Measurements from ENCODE around the gene FAM72D.
"Not testable (repeated sequence)": the region's sequence is repeated elsewhere in the genome, so short reads cannot be mapped to it uniquely, and the experiment has no call there.

FAM72D gene

DNA sequence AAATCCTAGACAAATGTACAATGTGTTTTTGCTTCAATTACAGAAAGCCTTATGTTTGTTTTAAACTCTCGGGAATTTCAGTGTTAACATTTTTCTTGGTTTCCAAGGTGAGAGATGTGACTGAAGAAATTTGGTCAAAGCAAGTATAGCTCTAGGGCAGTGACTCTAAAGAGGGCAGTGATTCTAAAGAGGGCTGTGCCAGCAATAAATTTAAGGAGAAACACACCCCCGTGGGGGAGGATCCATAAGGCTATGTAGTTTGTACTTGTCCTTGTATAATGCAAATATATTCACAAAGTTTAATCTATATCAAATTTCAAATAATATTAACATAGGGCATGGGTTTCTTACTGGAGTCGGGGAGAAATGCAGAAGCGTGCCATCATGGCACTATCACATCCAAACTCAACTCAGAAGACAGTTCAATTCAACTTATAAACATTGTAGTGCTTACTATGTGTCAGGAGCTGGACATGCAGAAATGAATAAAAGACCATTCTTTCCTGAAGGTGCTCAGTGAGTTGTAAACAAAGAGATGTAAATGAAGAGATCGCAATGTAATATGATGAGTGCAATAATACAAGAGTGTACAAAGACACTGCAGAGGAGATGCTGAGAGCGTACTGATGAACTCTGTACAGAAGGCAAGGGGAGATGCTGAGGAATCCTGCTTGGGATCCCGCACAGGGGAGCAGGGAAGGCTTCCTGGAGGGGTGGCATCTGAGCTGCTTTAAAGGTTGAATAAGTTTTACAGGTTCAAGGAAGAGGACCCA is 13.1 kb upstream of the FAM72D start:
- not testable (repeated sequence) for DNase-seq (ENCODE audit: low read depth)

DNA sequence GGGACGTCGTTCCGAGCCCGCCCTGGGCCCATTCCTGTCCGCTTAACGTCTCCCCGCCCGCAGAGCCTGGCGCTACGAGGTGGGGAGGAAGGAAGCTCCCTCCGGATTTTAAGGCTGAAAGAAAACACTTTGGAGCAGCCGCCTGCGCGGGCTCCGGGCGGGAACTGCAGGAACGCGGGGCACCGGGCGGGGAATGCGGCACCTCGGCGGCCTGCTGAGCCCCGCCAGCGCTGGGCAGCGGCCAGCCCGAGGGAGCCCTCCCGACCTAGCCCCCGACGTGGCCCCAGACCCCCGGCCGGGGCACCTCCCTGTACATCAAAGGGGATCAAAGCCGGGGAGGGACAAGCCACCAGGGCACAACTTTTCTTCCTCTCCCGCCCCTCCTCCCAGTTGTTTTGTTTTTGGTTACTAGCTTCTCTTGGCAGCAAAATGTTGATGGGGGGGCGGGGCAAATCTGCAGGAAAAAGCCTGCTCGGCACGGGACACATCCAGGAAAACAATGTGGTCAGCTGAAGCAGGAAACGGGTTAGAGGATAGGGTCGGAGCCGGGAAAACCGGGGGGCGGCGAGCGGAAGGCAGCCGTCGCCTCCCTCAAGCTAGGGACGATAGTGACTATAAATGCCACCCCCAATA is 2.1 kb upstream of the FAM72D start:
- DNase-seq (ENCODE audit: low read depth) = not testable (repeated sequence)

DNA sequence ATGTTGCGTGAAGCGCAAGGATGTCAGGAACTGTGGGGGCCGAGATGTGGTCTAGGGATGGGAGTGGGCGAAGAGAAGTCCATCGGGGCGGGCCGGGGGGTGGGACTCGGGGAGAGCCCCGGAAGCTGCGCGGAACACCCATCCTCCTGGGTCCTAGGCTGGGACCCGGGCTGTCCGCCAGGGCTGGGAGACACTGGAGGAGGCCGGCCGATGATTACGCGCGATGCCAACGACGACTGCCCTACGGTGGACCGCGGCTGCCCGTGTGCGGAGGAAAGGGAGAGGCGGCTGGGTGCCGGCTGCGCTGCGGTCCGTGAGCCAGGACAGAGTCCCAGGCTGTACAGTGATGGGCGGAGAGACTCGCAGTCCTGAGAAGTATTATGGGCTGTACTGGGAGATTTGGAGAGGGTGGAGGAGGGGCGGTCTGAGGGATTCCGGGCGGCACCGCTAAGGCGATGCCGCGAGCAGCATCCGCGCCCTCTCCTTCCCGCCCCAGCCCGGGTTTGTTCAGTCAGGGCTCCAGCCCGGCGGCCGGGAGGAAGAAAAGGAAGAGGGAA is 1.0 kb upstream of the FAM72D start:
- DNase-seq (ENCODE audit: low read depth) = not testable (repeated sequence)

DNA sequence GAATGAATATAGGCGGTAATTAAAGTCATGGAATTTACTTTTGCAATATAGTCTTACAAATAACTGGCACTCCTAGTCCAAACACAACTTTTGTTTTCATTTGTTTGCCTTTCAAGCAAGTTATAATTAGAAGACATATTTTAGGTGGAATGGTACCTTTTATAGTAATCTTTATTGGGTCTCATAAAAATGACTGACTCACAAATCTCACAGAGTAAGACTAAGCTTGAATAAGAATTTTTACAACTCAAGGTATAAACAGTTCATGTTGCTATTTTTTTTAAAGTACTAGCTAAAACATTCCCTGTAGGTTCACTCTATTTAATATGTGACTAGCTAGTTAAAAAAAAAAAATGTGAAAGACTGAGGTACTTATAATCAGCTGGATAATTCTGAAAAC is 6.0 kb downstream of the FAM72D start:
- DNase-seq (ENCODE audit: low read depth) = not testable (repeated sequence)

DNA sequence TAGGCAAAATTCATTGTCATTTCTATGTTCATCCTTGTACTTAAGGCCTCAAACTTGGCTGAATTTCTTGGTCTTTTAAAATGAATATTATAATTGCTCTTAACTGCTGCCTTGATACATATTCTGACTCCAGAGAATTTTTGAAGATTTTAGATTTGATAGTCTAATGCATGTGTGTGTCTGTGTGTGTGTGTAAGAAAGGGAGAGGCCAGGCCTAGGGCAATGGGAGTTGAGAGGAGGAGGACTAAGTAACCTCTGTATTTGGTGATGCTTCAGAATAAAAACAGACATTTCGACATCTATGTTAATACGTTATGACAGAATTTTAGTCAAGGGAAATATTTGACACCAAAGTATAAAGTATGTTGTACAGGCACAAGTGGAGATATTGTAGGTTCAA is 7.5 kb downstream of the FAM72D start:
- DNase-seq (ENCODE audit: low read depth) = not testable (repeated sequence)

DNA sequence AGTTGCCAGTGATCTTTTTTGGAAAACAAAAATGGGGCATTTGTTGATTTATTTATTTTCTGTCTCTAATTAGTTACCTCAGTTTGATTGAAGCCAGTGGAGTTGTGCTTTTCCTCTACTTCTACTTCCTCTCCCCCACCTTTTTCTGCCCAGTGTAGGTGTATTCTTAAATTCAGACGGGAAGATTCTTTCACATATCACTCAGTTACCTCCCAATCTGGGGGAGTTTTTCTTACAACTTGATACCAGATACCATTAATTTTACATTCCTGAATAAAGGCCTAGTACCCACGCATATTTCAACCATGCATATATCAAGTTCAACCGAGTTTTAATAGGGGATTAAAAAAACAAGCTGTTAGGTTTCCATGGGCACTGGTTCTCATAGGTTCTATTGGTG is 15.9 kb downstream of the FAM72D start:
- DNase-seq (ENCODE audit: low read depth) = not testable (repeated sequence)

DNA sequence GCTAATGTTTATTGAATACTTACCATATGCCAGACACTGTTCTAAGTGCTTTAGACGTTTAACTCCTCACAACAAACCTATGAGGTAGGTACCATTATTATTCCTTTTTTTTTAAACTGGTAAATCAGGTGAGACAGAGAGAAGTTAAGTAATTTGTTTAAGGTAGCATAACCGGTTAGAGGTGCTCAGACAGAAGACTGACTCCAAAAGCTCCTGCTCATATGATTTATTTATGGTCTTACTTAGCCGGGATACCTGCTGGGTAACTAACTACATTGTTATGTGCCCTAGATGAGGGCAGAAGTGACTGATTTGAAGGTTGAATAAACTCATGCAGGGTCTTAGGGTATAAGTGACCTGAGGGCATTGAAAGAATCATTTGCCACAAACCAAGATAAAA is 16.9 kb downstream of the FAM72D start:
- DNase-seq (ENCODE audit: low read depth) = not testable (repeated sequence)

DNA sequence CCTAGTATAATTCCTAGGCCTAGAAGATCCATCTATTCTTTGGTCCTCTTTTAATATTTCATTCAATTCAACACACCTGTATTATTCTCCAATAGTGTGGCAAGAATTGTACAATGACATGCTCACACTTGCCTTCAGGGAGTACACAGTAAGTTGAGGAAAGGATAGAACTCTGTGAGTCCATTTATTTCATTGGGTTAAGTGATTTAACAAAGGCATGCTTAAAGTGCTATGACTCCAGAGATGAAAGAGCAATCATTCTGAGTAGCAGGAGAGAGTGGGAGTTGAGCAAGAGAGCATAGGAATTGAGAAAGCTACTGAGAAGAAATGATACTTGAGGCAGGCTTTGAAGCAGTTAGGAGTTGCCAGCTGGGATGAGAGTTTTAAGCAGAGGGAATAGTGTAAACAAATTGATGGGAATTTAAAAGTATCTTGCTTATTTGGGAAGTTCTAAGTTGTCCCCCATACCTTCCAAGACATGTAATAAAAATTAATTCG is 18.8 kb downstream of the FAM72D start:
- DNase-seq (ENCODE audit: low read depth) = not testable (repeated sequence)

DNA sequence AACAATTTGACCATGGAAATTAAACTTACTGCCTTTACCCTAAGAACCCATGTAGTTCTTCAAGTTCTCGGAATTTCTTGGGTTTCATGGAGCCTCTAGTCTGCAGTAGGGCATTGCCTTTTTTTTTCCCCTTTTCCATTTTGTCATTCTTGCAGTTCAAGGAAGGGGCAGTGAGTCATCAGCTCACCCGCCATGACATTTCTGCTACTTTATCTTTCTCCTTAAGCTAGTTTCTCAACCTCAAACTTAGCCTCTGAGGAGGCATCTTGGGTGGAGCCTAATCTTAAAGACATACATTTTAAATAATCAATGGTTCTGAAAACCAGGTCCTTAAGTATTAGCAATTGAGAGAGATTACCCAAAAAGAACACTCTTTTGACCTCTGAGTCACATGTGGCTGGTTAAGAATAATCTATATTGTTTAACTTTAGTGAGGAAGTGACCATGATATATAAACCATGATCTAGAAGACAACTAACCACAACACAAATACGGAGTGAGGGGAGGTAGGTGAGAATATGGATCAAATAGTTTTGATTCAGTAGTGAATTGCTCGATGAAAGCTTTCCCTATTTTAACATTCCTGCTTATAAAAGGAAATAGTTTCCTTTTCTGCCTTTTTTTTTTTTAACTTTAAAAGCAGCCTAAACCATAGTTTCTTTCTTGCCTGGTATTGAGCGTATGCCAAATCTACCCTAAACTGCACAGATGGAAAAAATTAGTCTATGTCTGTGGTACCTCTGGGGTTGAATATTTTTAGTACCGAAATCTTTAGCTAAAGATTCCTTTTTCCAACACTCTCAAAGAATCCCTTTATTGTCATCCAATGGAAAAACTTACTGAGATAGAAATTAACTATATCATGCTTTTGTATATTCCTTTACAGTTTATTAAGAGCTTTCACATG is 20.1 kb downstream of the FAM72D start:
- not testable (repeated sequence) for DNase-seq (ENCODE audit: low read depth)

DNA sequence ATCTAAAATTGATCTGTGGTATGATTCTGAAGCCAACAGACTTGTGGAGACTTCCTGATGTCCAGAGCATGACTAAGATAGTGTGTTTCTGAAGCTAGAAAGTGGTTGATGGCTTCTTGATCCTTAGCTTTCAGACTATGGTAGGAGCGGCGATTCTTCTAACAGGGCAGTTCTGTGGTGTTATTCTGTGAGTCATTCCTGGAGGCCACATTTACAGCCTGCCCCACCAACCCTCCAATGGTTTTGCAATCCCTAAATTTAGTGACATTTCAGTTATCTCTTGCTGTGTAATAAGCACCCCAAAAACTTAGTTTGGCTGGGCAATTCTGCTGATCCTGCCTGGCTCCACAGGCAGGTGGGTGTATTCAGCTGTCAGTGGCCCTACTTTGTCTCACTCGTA is 24.1 kb downstream of the FAM72D start:
- DNase-seq (ENCODE audit: low read depth) = not testable (repeated sequence)

DNA sequence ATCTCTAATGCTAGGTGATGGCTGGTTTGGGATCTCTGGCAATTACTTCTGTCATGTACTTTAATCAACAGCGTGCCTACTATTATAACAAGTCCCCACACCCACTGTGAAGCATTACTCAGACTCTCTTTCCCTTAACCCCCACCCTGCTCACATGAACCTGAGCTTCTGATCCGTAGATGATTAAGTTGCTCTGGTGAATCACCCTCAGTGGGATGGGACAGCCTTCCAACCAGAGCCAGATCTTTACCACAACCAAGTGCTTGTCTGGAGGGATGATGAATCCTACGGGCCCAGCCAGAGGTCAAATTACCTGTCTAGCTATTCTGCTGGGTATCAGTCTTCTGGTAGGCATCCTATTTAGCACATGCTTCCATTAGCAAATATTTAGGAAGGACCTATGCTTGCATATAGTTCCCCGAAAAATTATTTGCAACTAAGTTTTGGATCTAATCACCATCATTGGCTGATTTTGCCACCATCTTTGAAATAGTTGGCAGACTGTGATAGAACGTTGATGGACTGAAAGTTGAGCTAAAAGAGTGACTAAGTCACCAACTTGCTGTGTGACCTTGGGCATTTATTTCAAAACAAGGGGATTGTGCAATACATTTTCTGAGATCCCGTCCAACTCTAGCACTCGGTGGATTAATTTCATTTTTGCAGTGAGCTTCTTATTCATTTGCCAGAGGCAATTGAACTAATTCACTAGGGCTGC is 26.7 kb downstream of the FAM72D start:
- DNase-seq (ENCODE audit: low read depth) = not testable (repeated sequence)

DNA sequence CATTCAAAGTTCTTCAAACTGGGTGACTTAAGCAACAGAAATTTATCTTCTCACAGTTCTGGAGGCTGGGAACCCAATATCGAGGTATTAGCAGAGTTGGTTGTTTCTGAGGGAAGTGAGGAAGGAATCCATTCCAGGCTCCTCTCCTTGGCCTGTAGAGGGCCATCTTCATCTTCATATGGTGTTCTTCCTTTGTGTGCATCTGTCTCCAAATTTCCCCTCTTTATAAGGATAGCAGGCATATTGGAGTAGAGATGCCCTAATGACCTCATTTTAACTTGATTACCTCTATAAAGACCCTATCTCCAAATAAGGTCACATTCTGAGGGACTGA is 27.3 kb downstream of the FAM72D start:
- not testable (repeated sequence) for DNase-seq (ENCODE audit: low read depth)

DNA sequence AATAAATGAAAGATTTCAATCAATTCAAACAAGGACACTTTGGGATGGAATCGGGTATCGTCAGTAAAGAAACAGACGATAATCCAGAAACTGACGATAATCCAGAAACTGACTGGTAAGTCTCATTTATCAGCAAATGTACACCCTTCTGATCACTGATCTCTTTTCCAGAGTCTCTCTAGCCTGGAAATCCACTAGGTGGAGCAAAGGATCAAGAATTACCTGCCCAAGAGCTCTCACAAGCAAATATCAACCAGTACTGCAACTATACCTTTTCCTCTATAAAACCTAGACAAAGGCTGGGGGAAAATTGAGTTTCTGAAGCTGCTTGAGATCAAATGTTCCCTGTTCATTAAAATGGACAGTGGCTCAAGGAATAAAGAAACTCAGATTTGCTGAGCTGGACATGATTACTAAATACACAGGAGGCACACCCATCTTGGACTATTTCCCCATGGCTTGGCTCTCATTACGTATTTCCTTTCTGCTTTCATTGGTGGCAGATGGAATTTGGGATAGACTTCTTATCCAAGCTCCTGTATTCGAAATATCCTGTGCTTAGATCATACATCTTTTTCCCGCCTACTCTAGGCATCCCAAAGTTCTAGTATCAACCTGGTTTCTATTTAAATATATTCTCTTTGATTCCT is 28.3 kb downstream of the FAM72D start:
- DNase-seq (ENCODE audit: low read depth) = not testable (repeated sequence)

DNA sequence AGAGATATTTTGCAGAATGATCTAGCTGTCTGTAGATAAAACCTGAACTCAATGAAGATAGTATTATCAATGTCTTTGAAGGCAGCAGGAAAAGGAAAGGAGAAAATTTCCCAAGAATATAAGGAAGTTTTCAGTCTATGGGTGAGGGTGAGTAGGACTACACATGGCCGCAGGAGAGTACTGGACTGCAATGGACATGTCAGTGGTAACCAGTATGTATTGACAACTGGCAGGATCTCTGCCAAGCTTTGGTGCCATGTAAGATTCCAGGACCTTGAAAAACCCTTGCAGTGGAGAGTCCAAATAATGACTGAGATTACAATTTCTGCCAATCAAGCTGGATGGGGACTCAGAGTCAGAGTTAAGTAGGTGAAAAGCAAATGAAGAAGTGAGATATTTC is 29.3 kb downstream of the FAM72D start:
- DNase-seq (ENCODE audit: low read depth) = not testable (repeated sequence)

DNA sequence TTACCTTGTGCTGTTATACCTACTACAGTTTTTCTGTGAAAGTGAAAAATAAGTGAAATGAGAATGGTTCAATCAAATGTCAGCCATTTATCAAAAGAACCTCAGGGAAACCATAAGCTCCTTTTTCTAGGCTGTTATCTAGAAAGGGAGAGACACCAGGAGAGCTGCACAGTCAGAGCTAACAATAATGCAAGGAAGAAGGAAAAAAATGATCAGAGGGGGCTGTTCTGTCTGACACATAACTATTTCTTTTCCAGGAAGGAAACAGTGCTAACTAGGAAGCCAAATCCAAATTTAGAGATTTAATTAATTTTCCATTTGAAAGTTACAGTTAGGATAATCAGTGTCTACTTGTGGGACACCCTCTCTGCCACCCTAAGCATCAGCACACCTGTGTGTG is 31.4 kb downstream of the FAM72D start:
- not testable (repeated sequence) for DNase-seq (ENCODE audit: low read depth)

DNA sequence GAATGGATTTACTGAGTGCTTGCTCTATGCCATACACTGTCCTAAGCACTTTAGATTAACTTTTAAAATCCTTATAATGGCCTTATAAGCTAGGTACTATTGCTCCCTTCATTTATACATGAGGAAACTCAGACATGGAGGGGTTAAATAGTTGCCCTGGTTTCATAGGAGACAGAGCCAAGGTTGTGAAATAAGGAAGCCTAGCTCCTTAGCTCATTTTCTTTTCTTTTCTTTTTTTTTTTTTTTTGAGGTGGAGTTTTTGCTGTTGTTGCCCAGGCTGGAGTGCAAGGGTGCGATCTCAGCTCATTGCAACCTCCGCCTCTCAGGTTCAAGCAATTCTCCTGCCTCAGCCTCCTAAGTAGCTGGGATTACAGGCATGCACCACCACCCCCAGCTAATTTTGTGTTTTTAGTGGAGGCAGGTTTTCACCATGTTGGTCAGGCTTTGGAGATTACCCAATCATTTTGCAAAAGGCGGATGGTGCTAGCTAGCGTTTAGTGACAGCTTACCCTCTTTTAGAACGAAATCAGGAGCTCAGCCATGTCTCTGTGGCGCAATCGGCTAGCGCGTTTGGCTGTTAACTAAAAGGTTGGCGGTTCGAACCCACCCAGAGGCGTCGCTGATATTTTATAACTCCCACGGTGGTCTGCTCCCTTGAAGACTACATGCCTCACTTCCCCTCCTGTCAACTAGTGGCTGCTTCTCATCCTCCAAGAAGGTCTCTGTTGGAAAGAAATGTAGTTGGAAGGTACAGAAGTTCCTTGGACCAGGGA is 33.1 kb downstream of the FAM72D start:
- DNase-seq (ENCODE audit: low read depth) = not testable (repeated sequence)

DNA sequence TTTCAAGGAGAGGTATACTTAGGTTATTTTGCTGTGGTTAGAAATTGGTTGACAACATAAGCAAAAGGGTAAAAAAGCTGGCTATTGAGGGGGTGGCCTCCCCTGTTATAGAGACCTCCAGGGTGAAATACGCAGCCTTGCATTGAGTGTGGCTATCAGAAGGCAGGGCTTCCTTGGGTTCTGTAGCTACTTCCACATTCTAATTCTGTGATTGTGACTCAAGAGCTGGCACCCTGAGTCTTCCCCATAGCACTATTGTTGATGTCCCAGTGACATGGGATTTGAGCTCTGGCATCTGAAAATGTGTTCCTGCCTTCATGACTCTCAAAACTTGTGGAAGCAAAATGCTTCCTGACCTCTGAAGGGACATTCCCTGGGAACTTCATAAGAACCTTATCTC is 38.7 kb downstream of the FAM72D start:
- not testable (repeated sequence) for DNase-seq (ENCODE audit: low read depth)

DNA sequence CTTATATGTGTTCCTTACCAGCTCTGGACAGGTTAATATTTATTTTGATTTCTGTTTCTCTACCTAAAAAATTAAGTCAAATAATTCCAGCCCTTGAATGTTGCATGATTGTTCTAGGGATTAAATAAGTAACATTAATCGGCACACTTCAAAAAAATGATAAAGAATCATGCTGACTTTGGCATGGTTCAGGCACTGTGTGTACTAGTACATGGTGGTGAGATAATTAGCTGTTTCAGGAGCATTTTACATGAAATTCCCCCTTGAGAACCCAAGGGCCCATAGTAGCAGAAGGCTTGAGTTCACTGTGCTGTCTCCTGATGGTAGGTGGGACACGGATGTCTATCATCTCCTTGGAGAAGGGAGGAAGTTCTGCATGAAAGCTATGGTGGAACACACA is 44.8 kb downstream of the FAM72D start:
- not testable (repeated sequence) for DNase-seq (ENCODE audit: low read depth)

DNA sequence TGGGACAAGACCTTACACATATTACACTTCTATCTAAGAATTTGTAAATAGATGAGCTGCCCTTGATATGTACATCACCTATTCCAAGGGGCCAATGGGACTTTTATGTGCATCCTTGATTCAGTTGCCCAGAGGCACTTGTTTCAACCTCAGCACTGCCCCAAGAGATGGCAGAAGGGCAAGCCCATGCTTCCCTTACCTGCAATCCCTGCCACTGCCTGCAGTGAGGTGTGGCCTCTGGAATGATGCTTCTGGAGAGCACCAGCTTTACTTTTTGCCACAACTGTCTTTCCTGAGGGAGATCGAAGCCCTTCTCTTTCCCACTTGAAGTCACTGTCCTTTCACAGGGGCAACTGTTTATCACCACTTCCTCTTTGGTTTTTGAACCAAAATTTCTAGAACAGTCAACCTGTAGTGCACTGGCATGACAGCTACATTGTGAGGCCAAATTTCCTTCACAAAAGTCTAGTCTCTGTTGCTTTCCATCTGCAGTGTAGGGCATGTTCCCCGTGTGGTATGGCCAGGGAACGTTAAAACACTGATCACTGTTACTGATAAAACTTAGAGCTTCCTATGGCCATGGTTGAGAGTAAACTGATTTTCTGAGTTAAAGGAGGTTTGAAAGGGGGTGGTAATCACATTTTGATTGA is 48.6 kb downstream of the FAM72D start:
- DNase-seq (ENCODE audit: low read depth) = not testable (repeated sequence)

DNA sequence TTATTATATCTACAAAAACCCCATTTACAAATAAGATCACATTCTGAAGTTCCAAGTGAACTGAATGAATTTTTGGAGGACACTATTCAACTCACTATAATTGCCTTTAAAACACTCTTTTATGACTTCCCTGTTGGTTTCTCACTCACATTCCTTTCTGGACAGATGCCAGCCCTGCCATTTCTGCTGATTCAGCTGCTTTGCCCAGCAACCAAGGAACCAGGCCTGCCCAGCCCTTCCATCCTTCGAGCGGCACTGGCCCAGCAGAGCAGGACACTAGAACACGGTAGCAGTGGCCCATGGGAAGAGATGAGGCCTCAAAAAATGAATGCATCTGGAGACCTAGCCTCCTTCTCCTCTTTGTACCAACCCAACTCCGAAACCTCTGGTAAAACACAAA is 50.5 kb downstream of the FAM72D start:
- DNase-seq (ENCODE audit: low read depth) = not testable (repeated sequence)

Data from activated gamma-delta T cell treated with anti-CD3 and anti-CD28 coated beads, Interleukin-2, amount 50 U/mL, for 16 hours (primary cell).